Right hindlimb (tissue), 1 donor: ENCODE data around the gene NKTR.
"Not testable (repeated sequence)": the region's sequence is repeated elsewhere in the genome, so short reads cannot be mapped to it uniquely, and the experiment has no call there.

Source experiments
- DNase-seq: peaks from one replicate; pipeline ENCODE4 v3.0.0-alpha.2; 2018

The NKTR gene

DNA sequence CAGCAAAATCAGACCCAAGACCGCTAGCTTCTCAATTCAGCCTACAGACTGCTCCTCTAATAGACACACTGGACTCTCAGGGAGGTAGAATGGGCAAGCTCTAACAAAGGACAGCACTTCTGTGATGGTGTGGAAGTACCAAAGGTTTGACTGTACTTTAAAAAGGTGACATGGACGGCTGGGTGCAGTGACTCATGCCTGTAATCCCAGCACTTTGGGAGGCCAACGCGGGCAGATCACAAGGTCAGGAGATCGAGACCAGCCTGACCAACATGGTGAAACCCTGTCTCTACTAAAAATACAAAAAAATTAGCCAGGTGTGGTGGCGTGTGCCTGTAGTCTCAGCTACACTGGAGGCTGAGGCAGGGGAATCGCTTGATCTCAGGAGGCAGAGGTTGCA lies 3.4 kb upstream of the NKTR start:
- not testable (repeated sequence) for DNase-seq

DNA sequence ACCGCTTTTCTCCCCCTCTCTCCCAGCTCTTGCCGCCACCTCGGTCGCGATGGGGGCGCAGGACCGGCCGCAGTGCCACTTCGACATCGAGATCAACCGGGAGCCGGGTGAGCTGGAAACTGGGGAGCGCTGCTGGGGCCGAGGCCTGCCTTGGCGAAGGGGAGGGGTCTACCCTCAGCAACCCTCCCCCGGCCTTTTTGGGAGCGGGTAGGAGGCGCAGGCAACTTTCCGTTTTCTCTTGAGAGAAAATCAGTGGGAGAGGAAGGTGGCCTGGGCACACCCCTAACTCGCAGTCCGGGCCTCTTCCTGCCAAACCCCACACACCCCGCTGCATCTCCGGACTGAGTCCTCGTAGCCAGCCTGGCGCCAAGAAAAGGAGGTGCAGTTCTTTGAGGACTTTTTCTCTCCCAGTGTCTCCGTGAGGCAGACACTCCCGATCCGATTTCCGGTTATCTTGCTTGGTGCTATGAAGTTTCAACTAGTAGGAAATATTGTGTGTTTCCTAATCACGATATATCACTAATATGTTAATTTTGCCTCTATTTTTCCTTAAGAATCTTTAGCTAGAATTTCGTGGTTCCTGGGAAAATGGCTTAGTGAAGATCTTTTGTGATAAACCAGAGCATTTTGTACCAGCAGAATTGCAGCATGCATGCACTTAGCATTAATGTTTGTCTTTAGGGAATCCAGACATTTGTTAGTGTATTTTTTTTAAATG lies 631 bp downstream of the NKTR start:
- peak; percentile 82 for DNase-seq

GRCh38 chr3:42601896-42602581 lies 1.6 kb downstream of the NKTR start:
- DNase-seq = no peak

- no peak for DNase-seq
Measured at GRCh38 chr3:42602961-42603360, 2.5 kb downstream of the NKTR start.

DNA sequence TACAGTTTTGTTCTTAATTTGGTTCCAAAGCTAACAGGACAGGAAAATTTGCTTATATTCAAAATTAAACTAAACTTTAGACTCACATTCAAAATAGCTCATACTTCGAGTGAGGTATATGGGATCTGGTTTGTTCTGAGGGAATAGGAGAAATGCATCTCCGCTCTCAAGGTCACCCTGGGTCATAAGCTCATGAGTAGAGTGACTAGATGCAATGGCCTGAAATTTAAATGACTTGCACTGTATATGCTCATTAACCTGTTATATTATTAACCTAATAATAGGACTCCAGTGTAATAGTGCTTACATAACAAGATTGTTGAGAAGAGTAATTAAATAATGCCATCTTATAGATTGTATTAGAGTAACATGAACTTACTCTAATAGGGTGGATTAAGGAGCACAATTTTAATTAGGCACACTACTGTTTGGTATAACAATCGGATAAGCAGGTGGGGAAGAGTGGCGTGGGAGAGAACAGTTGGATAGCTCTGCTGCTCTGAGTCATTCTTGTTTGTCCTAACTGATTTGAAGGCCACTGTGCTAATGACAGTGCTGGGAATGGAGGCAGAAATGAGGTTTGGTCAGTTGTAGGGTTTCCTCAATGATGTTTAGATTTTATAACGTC lies 5.2 kb downstream of the NKTR start:
- no peak for DNase-seq

- peak; percentile 35 for DNase-seq
Measured at GRCh38 chr3:42608581-42608980, 8.1 kb downstream of the NKTR start.

DNA sequence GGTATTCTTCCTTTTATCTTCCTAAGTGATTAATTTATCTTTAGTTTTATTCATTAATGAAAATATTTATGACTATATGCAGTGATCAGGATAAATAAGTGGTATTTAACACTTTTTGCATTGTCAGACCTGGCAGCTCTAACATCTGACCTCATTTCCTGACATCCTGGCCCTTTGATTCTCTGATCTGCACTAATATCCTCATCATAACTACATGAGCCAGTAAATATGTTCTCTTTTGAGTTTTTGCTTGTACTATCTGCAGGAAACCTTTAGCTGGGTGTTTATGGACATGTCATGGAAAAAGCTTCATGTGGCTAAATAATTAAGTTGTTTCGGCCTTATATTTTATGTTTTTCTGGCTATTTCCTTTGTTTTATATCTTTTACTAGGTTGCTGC lies 10.5 kb downstream of the NKTR start:
- no peak for DNase-seq

- no peak for DNase-seq
Measured at GRCh38 chr3:42612217-42612616, 11.7 kb downstream of the NKTR start.

- DNase-seq = no peak
Measured at GRCh38 chr3:42612928-42613327, 12.4 kb downstream of the NKTR start.

DNA sequence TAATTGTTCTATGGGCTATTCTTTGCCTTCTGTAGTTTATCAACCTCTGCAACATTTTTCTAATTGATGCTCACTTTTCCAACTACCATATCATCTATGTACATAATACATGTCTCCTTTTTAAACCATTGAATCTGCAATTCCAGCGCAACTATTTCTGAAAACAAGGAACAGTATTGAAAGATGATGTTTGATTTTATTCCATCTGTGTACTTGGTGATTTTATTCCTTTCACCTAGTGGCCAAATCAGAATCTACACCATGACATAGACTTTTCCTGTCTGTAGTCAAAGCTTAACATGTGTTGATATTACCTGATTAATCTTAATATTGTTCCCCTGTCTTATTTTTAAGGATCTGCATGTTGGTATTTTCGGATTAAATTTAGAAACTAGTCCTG lies 13.0 kb downstream of the NKTR start:
- no peak for DNase-seq

GRCh38 chr3:42631620-42632019 lies 31.1 kb downstream of the NKTR start:
- no peak for DNase-seq

- no peak for DNase-seq
Measured at GRCh38 chr3:42632146-42632545, 31.7 kb downstream of the NKTR start.

DNA sequence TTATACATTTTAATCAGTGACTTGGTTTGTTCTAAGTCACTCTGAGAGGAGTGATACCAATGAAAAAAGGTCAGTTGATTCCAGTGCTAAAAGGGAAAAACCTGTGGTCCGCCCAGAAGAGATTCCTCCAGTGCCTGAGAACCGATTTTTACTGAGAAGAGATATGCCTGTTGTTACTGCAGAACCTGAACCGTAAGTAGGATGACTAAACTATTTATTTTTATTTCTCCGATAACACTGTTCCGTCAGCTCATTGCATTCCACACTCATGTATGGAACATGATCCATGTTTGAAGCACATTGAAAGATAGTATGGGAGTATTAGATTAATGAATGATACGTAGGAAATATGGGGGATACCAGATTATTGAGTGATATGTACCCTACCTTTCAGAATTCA lies 33.1 kb downstream of the NKTR start:
- no peak for DNase-seq

DNA sequence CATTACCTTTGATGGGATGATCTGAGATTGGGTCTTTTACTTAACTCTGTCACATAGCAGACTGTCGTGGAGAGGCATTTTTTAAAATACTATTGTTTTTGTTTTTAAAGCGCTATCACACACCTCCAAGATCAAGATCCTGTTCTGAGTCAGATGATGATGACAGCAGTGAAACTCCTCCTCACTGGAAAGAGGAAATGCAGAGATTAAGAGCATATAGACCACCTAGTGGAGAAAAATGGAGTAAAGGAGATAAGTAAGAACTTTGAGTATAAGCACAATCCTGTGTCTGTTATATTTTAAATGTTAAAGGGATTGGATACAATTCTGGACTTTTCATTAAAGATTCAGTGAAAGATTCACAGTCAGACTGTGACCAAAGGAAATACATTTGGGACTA lies 34.6 kb downstream of the NKTR start:
- DNase-seq = no peak

DNA sequence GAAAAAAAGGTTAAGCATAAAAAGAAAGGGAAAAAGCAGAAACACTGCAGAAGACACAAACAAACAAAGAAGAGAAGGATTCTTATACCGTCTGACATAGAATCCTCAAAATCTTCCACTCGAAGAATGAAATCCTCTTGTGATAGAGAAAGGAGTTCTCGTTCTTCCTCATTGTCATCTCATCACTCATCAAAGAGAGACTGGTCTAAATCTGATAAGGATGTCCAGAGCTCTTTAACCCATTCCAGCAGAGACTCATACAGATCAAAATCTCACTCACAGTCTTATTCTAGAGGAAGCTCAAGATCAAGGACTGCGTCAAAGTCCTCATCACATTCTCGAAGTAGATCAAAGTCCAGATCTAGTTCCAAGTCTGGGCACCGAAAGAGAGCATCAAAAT lies 36.5 kb downstream of the NKTR start:
- no peak for DNase-seq

GRCh38 chr3:42638339-42638842 lies 37.9 kb downstream of the NKTR start:
- no peak for DNase-seq

- DNase-seq = no peak
Measured at GRCh38 chr3:42639192-42639591, 38.7 kb downstream of the NKTR start.

DNA sequence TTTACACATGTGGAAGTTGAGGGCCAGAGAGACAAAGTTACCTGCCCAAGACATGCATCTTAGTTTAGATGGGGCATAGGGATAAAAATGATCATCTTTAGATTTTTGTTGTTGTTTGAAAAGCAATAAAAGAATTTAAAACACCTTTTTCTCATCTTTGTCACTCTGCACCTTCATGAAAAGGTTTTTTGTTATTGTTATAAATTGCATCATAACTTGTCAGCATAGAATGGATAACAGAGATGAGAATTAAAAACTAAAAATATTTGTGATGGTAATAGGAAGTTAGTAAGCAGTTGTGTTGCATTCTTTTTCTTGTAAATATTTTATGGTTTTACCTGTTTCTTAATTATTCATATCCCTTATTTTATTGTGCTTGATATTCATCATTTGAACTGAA lies 39.6 kb downstream of the NKTR start:
- no peak for DNase-seq

- no peak for DNase-seq
Measured at GRCh38 chr3:42640771-42641370, 40.4 kb downstream of the NKTR start.

DNA sequence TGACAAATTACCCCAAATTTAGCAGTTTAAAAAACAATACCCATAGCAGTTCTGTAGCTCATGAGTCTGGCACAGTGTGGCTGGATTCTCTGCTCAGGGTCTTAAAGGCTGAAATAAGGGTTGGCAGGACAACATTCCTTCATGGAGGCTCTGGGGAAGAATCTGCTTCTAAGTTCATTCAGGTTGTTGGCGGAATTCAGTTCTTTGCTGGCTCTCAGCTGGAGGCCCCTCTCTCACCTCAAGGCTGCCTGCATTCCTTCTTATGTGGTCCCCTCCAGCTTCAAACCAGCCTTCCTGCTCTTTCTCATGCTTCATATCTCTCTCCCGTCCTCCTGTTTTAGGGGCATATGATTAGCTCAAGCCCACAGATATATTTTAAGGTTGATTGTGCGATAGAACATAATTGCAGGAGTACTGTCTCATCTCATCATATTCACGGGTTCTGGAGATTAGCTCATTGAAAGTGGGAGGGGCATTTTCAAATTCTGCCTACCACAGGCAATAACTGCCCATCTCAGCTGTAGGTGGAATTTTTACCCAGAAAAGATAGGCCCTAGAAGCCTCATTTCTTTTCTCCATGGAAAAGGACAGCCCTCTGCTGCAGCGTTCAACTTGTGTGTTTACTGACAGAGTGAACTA lies 47.5 kb downstream of the NKTR start:
- DNase-seq = no peak

GRCh38 chr3:42649006-42649405 lies 48.5 kb downstream of the NKTR start:
- DNase-seq = no peak

GRCh38 chr3:42649783-42650182 lies 49.3 kb downstream of the NKTR start:
- no peak for DNase-seq
